Vagina (tissue), 2 donors: ENCODE data around the gene HMGCR. TPM values are rescaled to one million over a fixed set of nuclear protein-coding genes. Genes with fewer than 3 reads are reported as not detected.

ENCODE experiments used
- DNase-seq, 2 donors: peaks; one replicate each; pipeline ENCODE4 v3.0.0-alpha.2; 2017; ENCODE audit errors: extremely low spot score in 2 of 2
- H3K27ac ChIP-seq: fragments of 200-600 bp; sonication (generic); one replicate; pipeline ENCODE4 v1.5.1; 2019
- H3K27me3 ChIP-seq: fragments of 200-600 bp; sonication (generic); one replicate; pipeline ENCODE4 v1.5.1; 2019
- H3K36me3 ChIP-seq, 2 donors: fragments of 200-600 bp; sonication (generic); one replicate each; pipeline ENCODE4 v1.5.1; 2017 to 2019
- H3K4me1 ChIP-seq: fragments of 200-600 bp; sonication (generic); one replicate; pipeline ENCODE4 v1.5.1; 2019
- H3K4me3 ChIP-seq, 2 donors: fragments of 200-600 bp; sonication (generic); 1 replicate in 1 of 2; 2 replicates in 1 of 2; pipeline ENCODE4 v1.5.1; 2016 to 2019
- H3K9me3 ChIP-seq: fragments of 200-600 bp; sonication (generic); one replicate; pipeline ENCODE4 v1.5.1; 2019
- POLR2A ChIP-seq, 2 donors: fragments of 450-650 bp; IDR thresholded peaks; one replicate each; pipeline ENCODE4 v1.6.1; 2017; ENCODE audit warnings: antibody characterized with exemption in 2 of 2, mild to moderate bottlenecking in 2 of 2, moderate library complexity in 2 of 2
- POLR2AphosphoS5 ChIP-seq, 2 donors: sonication (generic); formaldehyde crosslinking; IDR thresholded peaks; one replicate each; pipeline ENCODE4 v1.9.0; 2017; ENCODE audit warnings: antibody characterized with exemption in 2 of 2, mild to moderate bottlenecking in 2 of 2, low read depth in 1 of 2; ENCODE audit not compliant: insufficient read depth in 1 of 2
- intact Hi-C: fragments of 100-400 bp; cut with DNase I; formaldehyde crosslinking; loops from one replicate; pipeline ENCODE4 v1.15.1; 2023
- total RNA-seq: library from RNA; depleted of rRNA; stranded (reverse); fragments of >200 nt; gene quantifications from one replicate; pipeline ENCODE4 v1.2.3, GENCODE V29; 2016
- TF ChIP-seq, protein P1 (sequence below), 3 experiments: fragments of 450-650 bp in 2 of 3; fragments of 200-600 bp in 1 of 3; sonication (generic) in 1 of 3; IDR thresholded peaks; one replicate each; pipeline ENCODE4 v1.5.1; 2017 to 2019; ENCODE audit warnings: antibody characterized with exemption in 3 of 3, mild to moderate bottlenecking in 2 of 3, moderate library complexity in 2 of 3

Gene HMGCR
- total RNA-seq, 1 donor from 2014 or later = 42.7 TPM

DNA sequence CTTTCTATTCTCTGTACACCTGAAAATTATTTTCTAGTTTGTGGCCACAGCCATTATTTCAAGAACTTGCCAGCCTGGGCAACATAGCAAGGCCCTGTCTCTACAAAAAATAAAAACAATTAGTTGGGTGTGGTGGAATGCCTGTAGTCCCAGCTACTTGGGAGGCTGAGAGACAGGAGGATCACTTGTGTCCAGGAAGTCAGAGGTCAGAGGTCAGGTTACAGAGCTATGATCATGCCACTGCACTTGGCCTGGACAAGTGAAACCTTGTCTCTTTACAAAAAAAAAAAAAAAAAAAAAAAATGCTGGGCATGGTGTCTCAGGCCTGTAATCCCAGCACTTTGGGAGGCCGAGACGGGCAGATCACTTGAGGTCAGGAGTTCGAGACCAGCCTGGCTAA is 58.3 kb downstream of the HMGCR start:
- peaks cover 0 to 12% of the 10 kb centered on the region in 2 donors for H3K36me3 ChIP-seq
- H3K4me1 ChIP-seq = no peaks in the 10 kb centered on the region
- H3K4me3 ChIP-seq = no peak overlapping the region
- no peak overlapping the region for H3K27ac ChIP-seq
- TF ChIP-seq POLR2AphosphoS5 (IDR thresholded peaks at IDR 0.05; ENCODE audit: insufficient read depth in 1 of 2, low read depth in 1 of 2) (no peak), POLR2A (IDR thresholded peaks at IDR 0.05) (no peak)
- TF ChIP-seq, protein P1, sequence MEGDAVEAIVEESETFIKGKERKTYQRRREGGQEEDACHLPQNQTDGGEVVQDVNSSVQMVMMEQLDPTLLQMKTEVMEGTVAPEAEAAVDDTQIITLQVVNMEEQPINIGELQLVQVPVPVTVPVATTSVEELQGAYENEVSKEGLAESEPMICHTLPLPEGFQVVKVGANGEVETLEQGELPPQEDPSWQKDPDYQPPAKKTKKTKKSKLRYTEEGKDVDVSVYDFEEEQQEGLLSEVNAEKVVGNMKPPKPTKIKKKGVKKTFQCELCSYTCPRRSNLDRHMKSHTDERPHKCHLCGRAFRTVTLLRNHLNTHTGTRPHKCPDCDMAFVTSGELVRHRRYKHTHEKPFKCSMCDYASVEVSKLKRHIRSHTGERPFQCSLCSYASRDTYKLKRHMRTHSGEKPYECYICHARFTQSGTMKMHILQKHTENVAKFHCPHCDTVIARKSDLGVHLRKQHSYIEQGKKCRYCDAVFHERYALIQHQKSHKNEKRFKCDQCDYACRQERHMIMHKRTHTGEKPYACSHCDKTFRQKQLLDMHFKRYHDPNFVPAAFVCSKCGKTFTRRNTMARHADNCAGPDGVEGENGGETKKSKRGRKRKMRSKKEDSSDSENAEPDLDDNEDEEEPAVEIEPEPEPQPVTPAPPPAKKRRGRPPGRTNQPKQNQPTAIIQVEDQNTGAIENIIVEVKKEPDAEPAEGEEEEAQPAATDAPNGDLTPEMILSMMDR (IDR thresholded peaks at IDR 0.05) = no peak
- intact Hi-C loops = no loop called here
- no peak for DNase-seq
- H3K27me3 ChIP-seq = no peaks in the 10 kb centered on the region
- H3K9me3 ChIP-seq = no peaks in the 10 kb centered on the region

DNA sequence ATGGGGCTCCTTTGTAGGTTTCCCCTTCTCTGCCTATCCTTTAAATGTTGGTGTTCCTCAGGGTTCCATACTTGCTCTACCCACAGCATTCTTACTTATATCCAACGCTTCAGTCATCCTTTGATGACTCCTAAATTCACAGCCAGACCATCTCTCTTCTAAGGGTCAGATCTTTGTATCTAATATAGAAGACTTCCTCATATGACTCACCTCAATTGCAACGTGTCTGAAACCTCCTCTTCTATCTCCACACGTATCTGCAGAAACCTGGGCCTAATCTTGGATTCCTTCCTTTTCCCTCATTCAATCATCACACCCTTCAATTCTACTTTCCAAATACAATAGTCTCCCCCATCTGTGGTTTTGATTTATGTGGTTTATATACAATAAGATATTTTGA is 68.3 kb downstream of the HMGCR start:
- no peak for DNase-seq
- H3K4me3 ChIP-seq = no peak overlapping the region
- no peaks in the 10 kb centered on the region for H3K9me3 ChIP-seq
- no peaks in the 10 kb centered on the region for H3K4me1 ChIP-seq
- peaks cover 0 to 16% of the 10 kb centered on the region in 2 donors for H3K36me3 ChIP-seq
- H3K27ac ChIP-seq = no peak overlapping the region
- TF ChIP-seq, protein P1 (IDR thresholded peaks at IDR 0.05) = no peak
- TF ChIP-seq POLR2AphosphoS5 (IDR thresholded peaks at IDR 0.05; ENCODE audit: insufficient read depth in 1 of 2, low read depth in 1 of 2) (no peak), POLR2A (IDR thresholded peaks at IDR 0.05) (no peak)
- no peaks in the 10 kb centered on the region for H3K27me3 ChIP-seq
- intact Hi-C loops = no loop called here

Other genes starting within 250 kb of the HMGCR start
- 1.2 TPM for gene ANKRD31, start 100.3 kb upstream of the HMGCR start, total RNA-seq
- gene CERT1, start 174.4 kb downstream of the HMGCR start, total RNA-seq = 44.2 TPM
- gene POLK, start 174.7 kb downstream of the HMGCR start, total RNA-seq = 31.4 TPM